Fibroblast of mammary gland (primary cell): ENCODE data around the gene ST13.

Experiments used
- DNase-seq: peaks from one replicate; pipeline ENCODE4 v3.0.0-alpha.2; 2010; ENCODE audit warnings: low read depth
- H3K4me3 ChIP-seq: 2 replicates; pipeline ENCODE4 v1.5.1; 2011; ENCODE audit warnings: low read depth, mild to moderate bottlenecking, low read length, moderate library complexity; ENCODE audit not compliant: control insufficient read depth
- TF ChIP-seq, protein P1 (sequence below): conservative IDR thresholded peaks from 2 replicates; pipeline ENCODE4 v1.5.1; 2011; ENCODE audit warnings: low read depth, low read length, inconsistent platforms; ENCODE audit not compliant: control insufficient read depth, insufficient read depth

Gene ST13

GRCh38 chr22:40806711-40807110 lies 49.7 kb downstream of the ST13 start:
- no peak overlapping the region for H3K4me3 ChIP-seq
- TF ChIP-seq, protein P1, sequence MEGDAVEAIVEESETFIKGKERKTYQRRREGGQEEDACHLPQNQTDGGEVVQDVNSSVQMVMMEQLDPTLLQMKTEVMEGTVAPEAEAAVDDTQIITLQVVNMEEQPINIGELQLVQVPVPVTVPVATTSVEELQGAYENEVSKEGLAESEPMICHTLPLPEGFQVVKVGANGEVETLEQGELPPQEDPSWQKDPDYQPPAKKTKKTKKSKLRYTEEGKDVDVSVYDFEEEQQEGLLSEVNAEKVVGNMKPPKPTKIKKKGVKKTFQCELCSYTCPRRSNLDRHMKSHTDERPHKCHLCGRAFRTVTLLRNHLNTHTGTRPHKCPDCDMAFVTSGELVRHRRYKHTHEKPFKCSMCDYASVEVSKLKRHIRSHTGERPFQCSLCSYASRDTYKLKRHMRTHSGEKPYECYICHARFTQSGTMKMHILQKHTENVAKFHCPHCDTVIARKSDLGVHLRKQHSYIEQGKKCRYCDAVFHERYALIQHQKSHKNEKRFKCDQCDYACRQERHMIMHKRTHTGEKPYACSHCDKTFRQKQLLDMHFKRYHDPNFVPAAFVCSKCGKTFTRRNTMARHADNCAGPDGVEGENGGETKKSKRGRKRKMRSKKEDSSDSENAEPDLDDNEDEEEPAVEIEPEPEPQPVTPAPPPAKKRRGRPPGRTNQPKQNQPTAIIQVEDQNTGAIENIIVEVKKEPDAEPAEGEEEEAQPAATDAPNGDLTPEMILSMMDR: no peak
- no peak for DNase-seq

GRCh38 chr22:40805699-40806203 lies 50.7 kb downstream of the ST13 start:
- TF ChIP-seq, protein P1: no peak
- H3K4me3 ChIP-seq: no peak overlapping the region
- no peak for DNase-seq

DNA sequence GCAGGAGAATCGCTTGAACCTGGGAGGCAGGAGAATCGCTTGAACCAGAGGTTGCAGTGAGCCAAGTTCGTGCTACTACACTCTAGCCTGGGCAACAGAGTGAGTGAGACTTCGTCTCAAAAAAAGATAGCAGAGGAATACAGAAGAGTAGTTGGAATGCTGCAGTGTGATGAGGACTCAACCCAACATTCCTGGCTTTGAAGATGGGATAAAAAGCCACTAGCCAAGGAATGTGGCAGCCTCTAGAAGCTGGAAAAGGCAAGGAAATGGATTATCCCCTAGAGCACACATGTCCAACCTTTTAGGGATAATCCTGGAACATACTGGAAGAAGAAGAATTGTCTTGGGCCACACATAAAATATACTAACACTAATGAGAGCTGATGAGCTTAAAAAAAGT lies 51.2 kb downstream of the ST13 start:
- TF ChIP-seq, protein P1: no peak
- no peak for DNase-seq
- H3K4me3 ChIP-seq: no peak overlapping the region

GRCh38 chr22:40803321-40803720 lies 53.1 kb downstream of the ST13 start:
- DNase-seq: no peak
- H3K4me3 ChIP-seq: no peak overlapping the region
- TF ChIP-seq, protein P1: no peak

- DNase-seq: no peak
- no peak overlapping the region for H3K4me3 ChIP-seq
- TF ChIP-seq, protein P1: no peak
Observed at GRCh38 chr22:40799008-40799407, 57.4 kb downstream of the ST13 start.

GRCh38 chr22:40797427-40797826 lies 59.0 kb downstream of the ST13 start:
- H3K4me3 ChIP-seq: no peak overlapping the region
- DNase-seq: peak; percentile 52
- TF ChIP-seq, protein P1: no peak

- no peak for DNase-seq
- no peak overlapping the region for H3K4me3 ChIP-seq
- TF ChIP-seq, protein P1: no peak
Observed at GRCh38 chr22:40792451-40792850, 64.0 kb downstream of the ST13 start.
